Activated B cell treated with CpG ODN at 0.5 μM for 24 hours (primary cell): ENCODE measurements around the gene TP63. TPM values are rescaled to one million over a fixed set of nuclear protein-coding genes. Genes with fewer than 3 reads are reported as not detected.

ENCODE experiments used
- ATAC-seq: fragments of 200-7000 bp; cut with Tn5 transposase; one replicate; pipeline ENCODE4 v1.10.0; 2021; ENCODE audit warnings: low read depth, mild to moderate bottlenecking, moderate library complexity
- CTCF ChIA-PET: fragments of 350-600 bp; sonication (Branson Sonifier 250); formaldehyde crosslinking; loops from one replicate; lab custom pipeline; 2021; ENCODE audit warnings: antibody characterized with exemption; lab: Charles Lee
- POLR2A ChIA-PET: fragments of 350-600 bp; sonication (Branson Sonifier 250); formaldehyde crosslinking; loops from one replicate; lab custom pipeline; 2021; ENCODE audit warnings: antibody characterized with exemption; lab: Charles Lee
- DNase-seq: peaks from one replicate; pipeline ENCODE4 v3.0.0; 2022
- H3K27ac Mint-ChIP-seq: one replicate; pipeline ENCODE4 v1.8.0; 2020; ENCODE audit warnings: mixed read lengths
- H3K27me3 Mint-ChIP-seq: one replicate; pipeline ENCODE4 v1.8.0; 2021; ENCODE audit warnings: mixed read lengths
- H3K36me3 Mint-ChIP-seq: one replicate; pipeline ENCODE4 v1.8.0; 2021; ENCODE audit warnings: low read depth, mixed read lengths
- H3K4me1 Mint-ChIP-seq: one replicate; pipeline ENCODE4 v1.8.0; 2021; ENCODE audit warnings: mixed read lengths
- H3K4me3 Mint-ChIP-seq: one replicate; pipeline ENCODE4 v1.8.0; 2020; ENCODE audit warnings: mild to moderate bottlenecking, mixed read lengths
- H3K9me3 Mint-ChIP-seq: one replicate; pipeline ENCODE4 v1.8.0; 2020; ENCODE audit warnings: mixed read lengths
- CTCF ChIP-seq: fragments of 200-600 bp; IDR thresholded peaks from one replicate; pipeline ENCODE4 v1.8.0; 2022; ENCODE audit warnings: antibody characterized with exemption, mild to moderate bottlenecking
- intact Hi-C: fragments of 100-400 bp; cut with micrococcal nuclease; formaldehyde crosslinking; loops from one replicate; pipeline ENCODE4 v1.15.1; 2024
- total RNA-seq: library from RNA; stranded (reverse); gene quantifications from 2 replicates; pipeline ENCODE4 v1.2.3, GENCODE V29; 2022

Gene TP63
- total RNA-seq, 1 donor from 2014 or later: 3.9 TPM

- Mint-ChIP-seq H3K27me3 (no peaks in the 10 kb centered on the region), H3K4me3 (no peak overlapping the region), H3K4me1 (no peaks in the 10 kb centered on the region), H3K36me3 (no peaks in the 10 kb centered on the region), H3K27ac (no peak overlapping the region), H3K9me3 (no peaks in the 10 kb centered on the region)
- DNase-seq (no peak), ATAC-seq (no peak)
- no peak for TF ChIP-seq CTCF
- intact Hi-C loops: no loop called here
- CTCF ChIA-PET: interaction anchor here (0.8 kb wide), 1 partner anchor 32 kb away, joined by 5 read pairs; no protein-coding TSS in a partner anchor
- POLR2A ChIA-PET: no interaction called here
These were observed 297.0 kb downstream of the TP63 start for GRCh38 chr3:189927975-189928895.

GRCh38 chr3:189936201-189936945, 305.2 kb downstream of the TP63 start:
- DNase-seq (no peak), ATAC-seq (no peak)
- Mint-ChIP-seq H3K36me3 (no peaks in the 10 kb centered on the region), H3K4me1 (no peaks in the 10 kb centered on the region), H3K27me3 (no peaks in the 10 kb centered on the region), H3K9me3 (no peaks in the 10 kb centered on the region), H3K27ac (no peak overlapping the region), H3K4me3 (no peak overlapping the region)
- ChIA-PET POLR2A (no interaction called here), CTCF (no interaction called here)
- TF ChIP-seq CTCF: no peak
- intact Hi-C loops: no loop called here

GRCh38 chr3:189937302-189938127, 306.3 kb downstream of the TP63 start:
- H3K27me3 Mint-ChIP-seq: no peaks in the 10 kb centered on the region
- H3K27ac Mint-ChIP-seq: no peak overlapping the region
- ChIA-PET POLR2A (no interaction called here), CTCF (no interaction called here)
- H3K4me3 Mint-ChIP-seq: no peak overlapping the region
- TF ChIP-seq CTCF: no peak
- no peak for ATAC-seq
- no peak for DNase-seq
- no peaks in the 10 kb centered on the region for H3K36me3 Mint-ChIP-seq
- intact Hi-C loops: no loop called here
- no peaks in the 10 kb centered on the region for H3K4me1 Mint-ChIP-seq
- H3K9me3 Mint-ChIP-seq: no peaks in the 10 kb centered on the region

- POLR2A ChIA-PET: no interaction called here
- intact Hi-C loops: no loop called here
These were observed 309.9 kb downstream of the TP63 start for GRCh38 chr3:189941125-189941524.

More at GRCh38 chr3:189941125-189941524, 309.9 kb downstream of the TP63 start:
- no peak for DNase-seq
- no peaks in the 10 kb centered on the region for H3K4me1 Mint-ChIP-seq
- H3K9me3 Mint-ChIP-seq: no peaks in the 10 kb centered on the region
- no peak overlapping the region for H3K27ac Mint-ChIP-seq
- H3K27me3 Mint-ChIP-seq: no peaks in the 10 kb centered on the region
- no peak for ATAC-seq
- no peak overlapping the region for H3K4me3 Mint-ChIP-seq
- TF ChIP-seq CTCF: no peak
- H3K36me3 Mint-ChIP-seq: no peaks in the 10 kb centered on the region
- CTCF ChIA-PET: interaction anchor here (1.0 kb wide), 1 partner anchor 20 kb away, joined by 4 read pairs; no protein-coding TSS in a partner anchor
